ENCODE data around the gene PPIL1. TPM values are rescaled to one million over a fixed set of nuclear protein-coding genes. Genes with fewer than 3 reads are reported as not detected.
A peak's percentile ranks its signal among the peaks of the same experiment; 100 is the strongest.

Gene PPIL1
- total RNA-seq, 1 experiment from 2014 or later = 87.8 TPM

GRCh38 chr6:36862848-36863382, 11.7 kb downstream of the PPIL1 start:
- H3K27ac Mint-ChIP-seq = peak overlapping the region in 1 of 3 experiments; percentile 1; a peak in 2 of 7 replicates
- Histone ChIP-seq H2BK120ac (ENCODE audit: low read depth, low read length, poor library complexity, severe bottlenecking) (no peak overlapping the region), H2AFZ (ENCODE audit: low read length) (no peak overlapping the region), H3K27me3 (ENCODE audit: insufficient read depth, low read length) (no peaks in the 10 kb centered on the region), H3T11ph (ENCODE audit: low read length) (no peak overlapping the region), H3K79me2 (ENCODE audit: insufficient read depth, low read length) (peaks cover 10% of the 10 kb centered on the region), H2BK12ac (ENCODE audit: insufficient read length, low read depth, low read length) (no peak overlapping the region), H3K4ac (ENCODE audit: low read depth, low read length) (no peak overlapping the region), H3K4me1 (ENCODE audit: insufficient read depth, low read length) (peaks cover 2% of the 10 kb centered on the region; the same call in 1 of the 2 replicates), H4K8ac (replicated peaks; ENCODE audit: insufficient read length, low read depth, low read length) (no peak overlapping the region), H2BK5ac (ENCODE audit: insufficient read length, low read length) (no peak overlapping the region), H2BK15ac (ENCODE audit: low read depth, low read length) (no peak overlapping the region), H2BK20ac (ENCODE audit: low read depth, low read length, poor library complexity, severe bottlenecking) (no peak overlapping the region), H3K56ac (ENCODE audit: insufficient read length, low read depth, low read length) (no peak overlapping the region), H4K20me1 (ENCODE audit: control insufficient read depth, insufficient read depth, insufficient read length) (no peaks in the 10 kb centered on the region), H3K9me3 (ENCODE audit: control insufficient read depth, low read depth, low read length) (no peaks in the 10 kb centered on the region), H3K27ac (ENCODE audit: insufficient read length, low read depth, low read length) (no peak overlapping the region), H3K4me2 (ENCODE audit: insufficient read depth, insufficient read length, low read length) (no peak overlapping the region), H3K18ac (ENCODE audit: insufficient read length, low read depth, low read length) (no peak overlapping the region), H3K9ac (ENCODE audit: extremely low read depth, insufficient read length, low read length) (no peak overlapping the region), H4K91ac (ENCODE audit: insufficient read length, low read depth, low read length) (no peak overlapping the region), H3K79me1 (ENCODE audit: insufficient read depth, low read depth, low read length, poor library complexity, severe bottlenecking) (peaks cover 7% of the 10 kb centered on the region), H4K5ac (ENCODE audit: insufficient read length, low read depth, low read length) (no peak overlapping the region), H3K23me2 (ENCODE audit: insufficient read length, low read depth, low read length, poor library complexity, severe bottlenecking) (no peaks in the 10 kb centered on the region), H3K14ac (ENCODE audit: insufficient read depth, low read length) (no peak overlapping the region), H3K23ac (ENCODE audit: insufficient read length, low read depth, low read length) (no peak overlapping the region), H2AK5ac (ENCODE audit: insufficient read length, low read length) (no peak overlapping the region)
- no peak overlapping the region for H3K4me3 Mint-ChIP-seq
- H3K4me1 Mint-ChIP-seq = peaks cover 52 to 54% of the 10 kb centered on the region in 2 experiments
- WGBS (ENCODE audit: extremely low coverage, insufficient read length, low lambda C conversion rate) = no CpG with 5 or more reads among the region's 4 CpGs
- no peaks in the 10 kb centered on the region; the same call in 1 of the 2 replicates for H3K27me3 Mint-ChIP-seq (ENCODE audit: low read depth)
- H3K36me3 Mint-ChIP-seq (ENCODE audit: insufficient read depth in 1 of 3, low read depth in 3 of 3) = peaks cover 26 to 82% (median 58%) of the 10 kb centered on the region in 3 experiments
- no peaks in the 10 kb centered on the region; a peak in 1 of 5 replicates for H3K9me3 Mint-ChIP-seq
- TF ChIP-seq CTCF (conservative IDR thresholded peaks at IDR 0.05) = no peak
- DNase-seq = no peak

All from H9 (cell line).